Measurements from ENCODE around the gene MAPRE3. TPM values are rescaled to one million over a fixed set of nuclear protein-coding genes. Genes with fewer than 3 reads are reported as not detected.

MAPRE3 gene
- total RNA-seq, 2 experiments from 2014 or later, result 1.6 to 1.7 TPM

DNA sequence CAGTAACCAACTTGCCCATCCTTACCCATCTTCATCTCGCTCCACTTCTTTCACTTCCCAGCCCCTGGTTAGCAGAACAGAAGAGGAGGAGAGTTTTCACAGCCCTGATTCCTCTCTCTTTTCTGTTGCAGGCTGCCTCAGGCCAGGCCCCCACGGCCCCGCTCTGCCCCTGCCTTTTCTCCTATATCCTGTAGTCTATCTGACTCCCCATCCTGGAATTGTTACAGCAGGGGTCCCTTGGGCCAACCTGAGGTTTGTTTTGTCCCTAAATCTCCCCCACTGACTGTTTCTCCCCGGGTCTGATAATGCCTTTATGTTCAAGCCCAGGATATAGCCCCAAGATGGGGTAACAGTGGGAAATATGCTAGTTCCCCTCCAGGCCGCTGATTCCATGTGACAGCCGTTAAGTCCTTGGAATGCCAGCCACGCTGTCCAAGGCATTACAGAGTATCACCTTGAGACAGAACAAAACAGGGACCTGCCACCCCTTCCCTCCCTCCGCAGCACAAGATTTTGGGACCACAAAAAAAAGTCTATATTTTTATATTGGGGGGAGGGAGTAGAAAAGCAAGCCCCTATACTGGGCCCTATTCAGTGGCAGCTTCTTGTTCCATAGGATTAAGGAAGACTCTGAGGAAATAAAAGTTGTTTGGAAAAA lies 99.7 kb downstream of the MAPRE3 start:
- Mint-ChIP-seq H3K4me3 (peak overlapping the region; percentile 98), H3K4me1 (ENCODE audit: low read depth) (peaks cover 64% of the 10 kb centered on the region), H3K27me3 (no peaks in the 10 kb centered on the region), H3K9me3 (no peaks in the 10 kb centered on the region), H3K36me3 (ENCODE audit: low read depth) (peaks cover 31% of the 10 kb centered on the region), H3K27ac (peak overlapping the region; percentile 95)
- DNase-seq (no peak), ATAC-seq (no peak)
- TF ChIP-seq, protein P1, sequence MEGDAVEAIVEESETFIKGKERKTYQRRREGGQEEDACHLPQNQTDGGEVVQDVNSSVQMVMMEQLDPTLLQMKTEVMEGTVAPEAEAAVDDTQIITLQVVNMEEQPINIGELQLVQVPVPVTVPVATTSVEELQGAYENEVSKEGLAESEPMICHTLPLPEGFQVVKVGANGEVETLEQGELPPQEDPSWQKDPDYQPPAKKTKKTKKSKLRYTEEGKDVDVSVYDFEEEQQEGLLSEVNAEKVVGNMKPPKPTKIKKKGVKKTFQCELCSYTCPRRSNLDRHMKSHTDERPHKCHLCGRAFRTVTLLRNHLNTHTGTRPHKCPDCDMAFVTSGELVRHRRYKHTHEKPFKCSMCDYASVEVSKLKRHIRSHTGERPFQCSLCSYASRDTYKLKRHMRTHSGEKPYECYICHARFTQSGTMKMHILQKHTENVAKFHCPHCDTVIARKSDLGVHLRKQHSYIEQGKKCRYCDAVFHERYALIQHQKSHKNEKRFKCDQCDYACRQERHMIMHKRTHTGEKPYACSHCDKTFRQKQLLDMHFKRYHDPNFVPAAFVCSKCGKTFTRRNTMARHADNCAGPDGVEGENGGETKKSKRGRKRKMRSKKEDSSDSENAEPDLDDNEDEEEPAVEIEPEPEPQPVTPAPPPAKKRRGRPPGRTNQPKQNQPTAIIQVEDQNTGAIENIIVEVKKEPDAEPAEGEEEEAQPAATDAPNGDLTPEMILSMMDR (IDR thresholded peaks at IDR 0.05), result no peak
- intact Hi-C loops (cut with micrococcal nuclease), result no loop called here
- ChIA-PET CTCF (interaction anchor here (4.9 kb wide), 1 partner anchor 19 kb away, joined by 32 read pairs; the partner anchor contains the start of gene AGBL5), POLR2A (interaction anchor here (1.2 to 3.1 kb wide), 3 partner anchors 15 to 27 kb away, joined by 3 to 8 read pairs (median 8); no protein-coding TSS in a partner anchor)

DNA sequence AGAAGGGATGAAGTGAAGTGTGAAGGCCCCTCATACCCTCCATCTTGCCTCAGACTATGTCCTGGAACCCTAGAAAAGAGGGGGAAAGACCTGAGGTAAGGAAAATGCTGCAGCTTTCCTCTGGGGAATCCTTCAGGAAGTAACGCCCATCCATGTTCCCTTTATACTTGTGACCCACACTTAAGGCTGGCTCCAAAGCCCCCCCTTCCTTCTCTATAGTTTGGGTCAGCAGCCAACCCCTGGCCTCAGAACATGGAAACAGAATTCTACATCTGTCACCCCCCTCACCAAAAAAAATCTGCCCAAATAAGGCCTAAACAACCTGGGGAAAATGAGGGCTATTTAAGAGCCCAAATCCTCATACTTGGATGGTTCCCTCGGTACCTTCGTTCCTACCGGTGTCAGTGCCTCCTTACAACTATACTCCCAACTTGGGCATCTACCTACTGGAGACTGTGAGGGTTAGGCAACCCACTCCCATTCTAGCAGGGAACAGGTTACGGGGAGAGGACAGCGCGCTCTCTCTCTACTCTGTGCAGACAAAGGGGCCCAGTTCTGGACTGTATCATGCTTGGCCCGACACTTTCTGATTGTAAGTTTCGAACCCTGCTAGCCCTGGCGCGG lies 100.3 kb downstream of the MAPRE3 start:
- H3K9me3 Mint-ChIP-seq, result no peaks in the 10 kb centered on the region
- POLR2A ChIA-PET, result interaction anchor here (0.7 to 5.3 kb wide), 9 partner anchors 10 to 108 kb away, joined by 3 to 40 read pairs (median 4); partner anchors contain the start of gene KHK
- intact Hi-C loops (cut with micrococcal nuclease), result no loop called here
- H3K27me3 Mint-ChIP-seq, result no peaks in the 10 kb centered on the region
- CTCF ChIA-PET, result interaction anchor here (1.0 to 4.9 kb wide), 7 partner anchors 11 to 225 kb away, joined by 3 to 32 read pairs (median 5); partner anchors contain the start of gene AGBL5
- peak overlapping the region; percentile 98 for H3K4me3 Mint-ChIP-seq
- TF ChIP-seq, protein P1 (IDR thresholded peaks at IDR 0.05), result no peak
- H3K27ac Mint-ChIP-seq, result peak overlapping the region; percentile 95
- peaks cover 29% of the 10 kb centered on the region for H3K36me3 Mint-ChIP-seq (ENCODE audit: low read depth)
- no peak for ATAC-seq
- peaks cover 66% of the 10 kb centered on the region for H3K4me1 Mint-ChIP-seq (ENCODE audit: low read depth)
- no peak for DNase-seq

DNA sequence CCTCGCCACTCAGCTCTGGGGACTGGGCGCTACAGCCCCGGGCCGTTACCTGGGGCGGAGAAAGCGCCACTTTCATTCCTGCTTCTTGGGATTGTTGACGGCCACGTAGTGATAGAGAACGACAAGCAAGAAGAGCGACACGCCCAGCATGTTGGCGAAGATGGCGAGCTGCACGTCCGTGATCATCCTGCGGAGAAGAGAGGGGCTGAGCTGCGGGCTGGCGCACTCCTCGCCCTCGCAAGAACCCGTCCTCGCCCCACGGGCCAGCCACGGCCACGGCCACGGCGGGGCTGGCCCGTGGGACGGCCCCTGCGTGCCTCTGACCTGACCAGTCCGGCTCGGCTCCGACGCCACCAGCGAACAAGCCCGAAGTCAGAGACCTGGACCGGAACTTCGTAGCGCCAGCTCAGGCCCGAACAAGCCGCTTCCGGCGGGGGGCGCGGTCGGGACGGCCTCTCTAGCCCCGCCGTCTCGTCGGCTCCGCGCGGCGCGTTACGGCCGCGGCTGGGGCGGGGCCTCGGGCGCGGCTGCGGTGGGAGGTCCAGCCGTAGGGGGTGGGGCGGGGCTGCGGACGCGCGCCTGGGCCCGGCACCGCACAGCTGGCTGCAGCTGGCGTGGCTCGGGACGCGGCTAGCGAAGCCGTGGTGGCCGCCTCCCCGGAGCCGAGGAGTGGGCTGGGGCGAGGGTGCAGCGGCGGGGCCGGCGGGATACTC lies 101.0 kb downstream of the MAPRE3 start, which contains the start of gene OST4:
OST4 (minus strand) TSS at position 378 of the 713 bp plus-strand sequence.
- Mint-ChIP-seq H3K4me3 (peak within 1 kb of the TSS; percentile 98), H3K4me1 (ENCODE audit: low read depth) (peaks cover 68% of the 10 kb centered on the region), H3K27me3 (no peaks in the 10 kb centered on the region), H3K27ac (peak within 1 kb of the TSS; percentile 95), H3K36me3 (ENCODE audit: low read depth) (peaks cover 25% of the 10 kb centered on the region), H3K9me3 (no peaks in the 10 kb centered on the region)
- TF ChIP-seq, protein P1 (IDR thresholded peaks at IDR 0.05), result no peak
- ChIA-PET CTCF (interaction anchor here (1.0 to 4.9 kb wide), 7 partner anchors 10 to 225 kb away, joined by 3 to 32 read pairs (median 5); partner anchors contain the start of gene AGBL5), POLR2A (interaction anchor here (0.6 to 5.3 kb wide), 11 partner anchors 10 to 216 kb away, joined by 3 to 40 read pairs (median 3); partner anchors contain the start of genes ATRAID, KHK and SLC5A6)
- ATAC-seq (peak; percentile 92), DNase-seq (peak; percentile 91)
- intact Hi-C loops (cut with micrococcal nuclease), result no loop called here

DNA sequence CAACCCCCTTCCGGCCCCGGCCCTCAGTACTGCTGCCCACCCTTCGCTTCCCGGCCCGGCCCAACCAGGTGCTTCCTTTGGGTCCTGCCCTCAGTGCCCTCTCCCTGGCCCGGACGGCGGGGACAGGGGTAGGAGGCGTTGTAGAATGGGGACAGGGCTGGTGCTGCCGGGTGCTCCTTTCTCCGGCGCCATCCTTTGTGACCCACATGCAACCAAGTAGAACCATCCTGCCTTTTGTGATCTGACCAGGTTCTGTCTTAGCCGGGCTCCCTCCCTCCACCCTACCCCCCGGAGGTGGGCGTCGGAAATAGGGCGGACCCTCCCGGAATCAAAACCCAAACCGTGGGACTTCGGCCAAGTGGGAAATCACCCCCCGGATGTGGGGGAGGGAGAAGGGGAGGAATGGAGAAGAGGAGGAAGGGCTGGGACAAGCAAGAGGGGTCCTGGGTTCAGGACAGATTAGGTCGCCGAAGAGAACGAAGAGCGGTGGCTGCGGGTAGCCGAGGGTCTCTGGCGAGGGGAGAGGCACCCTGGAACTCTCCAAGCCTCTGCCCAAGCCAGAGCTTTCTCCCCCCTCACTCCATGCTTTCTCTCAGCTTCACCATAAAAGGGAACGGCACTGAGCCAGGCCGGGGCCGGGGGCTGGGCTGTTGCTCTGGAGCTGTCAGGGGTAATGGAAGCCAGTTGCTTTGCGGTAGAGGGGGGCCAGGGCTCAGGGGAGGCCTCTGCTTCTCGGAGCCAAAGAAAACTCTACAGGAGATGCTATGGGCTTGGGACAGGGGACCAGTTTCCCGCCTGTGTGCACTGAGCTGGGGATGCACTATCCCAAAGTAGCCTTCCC lies 101.8 kb downstream of the MAPRE3 start:
- Mint-ChIP-seq H3K4me1 (ENCODE audit: low read depth) (peaks cover 68% of the 10 kb centered on the region), H3K4me3 (peak overlapping the region; percentile 81), H3K9me3 (no peaks in the 10 kb centered on the region), H3K27me3 (no peaks in the 10 kb centered on the region), H3K36me3 (ENCODE audit: low read depth) (peaks cover 24% of the 10 kb centered on the region), H3K27ac (peak overlapping the region; percentile 92)
- intact Hi-C loops (cut with micrococcal nuclease), result no loop called here
- ATAC-seq (peak; percentile 41), DNase-seq (peak; percentile 53)
- ChIA-PET POLR2A (interaction anchor here (0.6 to 5.3 kb wide), 10 partner anchors 11 to 216 kb away, joined by 3 to 40 read pairs (median 4); partner anchors contain the start of genes ATRAID and SLC5A6), CTCF (interaction anchor here (1.0 to 4.9 kb wide), 6 partner anchors 9 to 208 kb away, joined by 3 to 32 read pairs (median 4); partner anchors contain the start of gene AGBL5)
- TF ChIP-seq, protein P1 (IDR thresholded peaks at IDR 0.05), result no peak

Measured in activated CD8-positive, alpha-beta T cell treated with anti-CD3 and anti-CD28 coated beads for 36 hours (primary cell).